Inflammatory macrophage treated with lipopolysaccharide for 4 hours (primary cell): ENCODE data around the gene XYLT1.
A peak's percentile ranks its signal among the peaks of the same experiment; 100 is the strongest.

Source experiments
- DNase-seq: peaks from one replicate; pipeline ENCODE4 v3.0.0-alpha.2; 2020

The XYLT1 gene

DNA sequence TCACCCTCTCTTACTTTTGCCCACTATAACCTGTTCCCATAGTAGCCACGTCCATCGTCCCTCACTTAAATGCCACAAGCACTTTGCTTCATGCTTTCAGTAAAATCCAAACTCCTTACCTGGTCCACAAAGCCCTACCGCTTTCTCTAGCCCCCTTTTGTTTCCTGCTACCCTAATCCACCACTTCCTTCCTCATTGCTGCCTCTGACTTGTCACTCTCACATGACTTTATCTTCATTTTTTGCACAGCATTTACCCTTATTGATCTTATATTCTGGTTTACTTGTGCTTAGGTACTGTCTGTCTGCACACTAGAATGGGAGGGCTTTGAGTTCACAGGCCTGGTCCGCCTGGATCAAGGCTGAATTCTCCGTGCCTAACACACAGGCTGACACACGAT lies 340.0 kb downstream of the XYLT1 start:
- DNase-seq, result no peak

DNA sequence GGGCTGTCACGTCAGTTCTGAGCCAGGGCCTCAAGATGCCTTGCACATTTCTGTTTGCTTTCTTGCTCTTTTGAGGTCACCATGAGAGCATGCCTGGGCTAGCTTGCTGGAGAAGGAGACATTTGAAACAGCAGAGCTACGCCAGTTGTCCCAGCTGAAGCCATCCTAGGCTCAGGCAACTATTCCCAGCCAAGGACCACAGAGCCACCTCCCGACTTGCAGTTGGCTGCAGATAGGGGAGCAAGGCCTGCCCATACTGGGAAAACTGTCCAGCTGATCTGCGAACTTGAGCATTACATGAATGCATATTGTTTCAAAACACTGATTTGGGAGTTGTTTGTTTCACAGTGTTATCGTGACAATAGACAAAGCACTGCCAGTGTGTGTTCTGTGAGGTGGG lies 340.8 kb downstream of the XYLT1 start:
- no peak for DNase-seq

DNA sequence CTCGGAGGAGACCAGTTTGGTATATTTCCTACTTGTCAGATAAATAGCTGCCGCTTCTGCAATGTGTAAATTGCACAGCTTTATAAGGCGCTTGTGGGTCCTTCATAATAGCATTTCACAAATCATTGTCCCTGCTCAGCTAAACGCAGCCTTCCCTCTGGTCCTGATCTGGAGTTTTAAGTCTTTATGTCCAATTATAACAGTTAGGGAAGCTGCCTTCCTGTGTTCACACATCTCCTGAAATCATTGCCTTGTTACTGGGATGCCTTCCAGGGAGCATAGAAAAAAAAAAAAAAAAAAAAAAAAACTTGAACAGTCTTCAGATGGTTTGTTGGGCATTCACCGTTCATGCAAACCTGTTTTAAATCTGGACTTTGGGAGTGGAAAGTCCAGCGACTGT lies 342.0 kb downstream of the XYLT1 start:
- no peak for DNase-seq

DNA sequence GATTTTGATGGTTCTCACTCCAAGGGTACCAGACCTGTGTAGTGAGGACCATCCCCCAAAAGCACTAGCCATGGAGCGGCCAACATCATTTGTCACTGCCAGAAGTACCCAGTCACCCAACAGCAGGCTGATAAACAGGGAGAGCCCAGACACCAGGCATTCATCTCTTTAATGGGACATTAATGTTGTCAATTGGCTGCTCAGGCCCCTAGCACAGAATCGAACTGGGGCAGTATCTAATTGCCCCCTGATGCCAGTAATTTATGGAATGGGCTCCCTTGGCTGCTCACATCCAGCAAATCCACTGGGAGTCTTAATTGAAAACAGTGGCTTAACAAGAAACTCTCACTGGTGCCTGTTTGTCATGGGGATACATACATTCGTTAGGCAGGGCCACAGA lies 344.6 kb downstream of the XYLT1 start:
- DNase-seq, result no peak

DNA sequence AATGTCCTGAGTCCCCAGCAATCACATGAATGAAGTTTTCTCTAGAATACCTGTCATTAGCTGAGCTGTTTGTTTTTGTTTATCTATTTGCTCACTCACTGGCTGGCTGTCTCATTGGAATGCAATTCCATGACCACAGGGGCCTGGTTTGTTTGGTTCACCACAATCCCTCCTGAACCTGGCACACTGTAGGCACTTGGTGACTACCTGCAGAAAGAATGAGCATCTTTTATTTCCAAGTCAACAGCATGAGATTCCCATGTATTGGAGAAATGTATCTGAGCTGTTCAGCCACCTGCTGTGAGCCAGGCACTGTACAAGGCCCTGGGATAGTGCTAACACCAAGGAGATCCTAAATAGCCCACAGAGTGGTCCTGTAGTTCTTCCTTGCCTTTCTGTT lies 345.1 kb downstream of the XYLT1 start:
- no peak for DNase-seq

DNA sequence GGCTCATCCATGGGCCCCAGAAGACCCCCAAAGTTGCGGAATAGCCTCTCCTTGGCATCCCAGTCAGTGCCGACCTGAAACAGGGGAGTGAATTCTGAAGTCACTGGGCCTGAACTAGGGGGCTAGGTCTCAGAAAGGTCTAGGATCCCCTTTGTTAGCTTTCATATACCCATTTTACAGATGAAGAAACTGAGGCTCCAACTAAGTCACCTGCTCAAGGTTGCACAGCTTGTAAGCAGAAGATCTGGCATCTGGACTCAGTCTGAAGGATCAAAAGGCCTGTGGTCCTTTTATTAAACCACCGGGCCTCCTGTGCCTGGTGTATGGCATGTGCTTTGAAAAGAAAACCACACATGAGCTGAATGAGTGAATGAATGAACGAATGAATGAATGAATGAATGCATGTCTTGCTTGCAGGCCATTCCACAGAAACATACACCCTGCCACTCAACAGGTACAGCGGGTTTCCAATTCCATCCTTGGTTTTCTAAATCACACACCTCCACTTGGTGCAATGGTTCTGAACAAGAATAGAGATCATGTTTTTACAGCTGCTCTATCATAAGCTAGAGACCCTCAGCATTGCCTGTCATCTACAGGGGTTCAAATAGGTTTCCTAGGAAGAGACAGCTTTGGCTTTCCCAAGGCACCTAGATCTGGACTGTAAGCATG lies 352.7 kb downstream of the XYLT1 start:
- DNase-seq, result no peak

DNA sequence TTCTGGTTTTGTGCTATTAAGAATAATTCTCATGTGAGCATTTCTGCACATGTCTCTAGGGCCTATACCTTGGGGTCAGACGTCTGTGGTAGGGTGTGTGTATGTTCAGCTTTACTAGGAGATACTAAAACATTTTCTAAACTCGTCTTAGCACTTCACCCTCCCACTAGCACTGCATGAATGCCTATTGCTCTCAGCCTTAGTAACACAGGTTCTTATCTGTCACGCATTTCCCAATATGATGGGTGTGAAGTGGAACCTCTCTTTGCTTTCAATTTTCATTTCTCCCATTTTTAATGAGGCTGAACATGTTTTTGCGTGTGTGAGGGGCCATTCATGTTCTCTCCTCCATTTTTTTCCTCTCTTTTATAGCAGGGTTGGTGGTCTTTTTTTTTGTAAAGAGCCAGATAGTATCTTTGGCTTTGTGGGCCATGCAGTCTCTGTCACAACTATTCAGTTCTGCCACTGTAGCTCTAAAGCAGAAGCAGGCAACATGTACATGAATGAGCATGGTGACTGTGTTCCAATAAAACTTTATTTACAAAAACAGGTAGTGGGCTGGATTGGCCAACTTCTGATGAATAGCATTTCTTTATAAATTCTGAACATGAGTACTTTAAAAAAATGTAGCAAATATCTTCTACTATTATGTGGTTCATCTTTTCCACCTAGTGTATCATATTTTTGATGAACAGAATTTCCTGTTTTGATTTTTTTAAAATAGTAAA lies 354.0 kb downstream of the XYLT1 start:
- peak; percentile 2 for DNase-seq

DNA sequence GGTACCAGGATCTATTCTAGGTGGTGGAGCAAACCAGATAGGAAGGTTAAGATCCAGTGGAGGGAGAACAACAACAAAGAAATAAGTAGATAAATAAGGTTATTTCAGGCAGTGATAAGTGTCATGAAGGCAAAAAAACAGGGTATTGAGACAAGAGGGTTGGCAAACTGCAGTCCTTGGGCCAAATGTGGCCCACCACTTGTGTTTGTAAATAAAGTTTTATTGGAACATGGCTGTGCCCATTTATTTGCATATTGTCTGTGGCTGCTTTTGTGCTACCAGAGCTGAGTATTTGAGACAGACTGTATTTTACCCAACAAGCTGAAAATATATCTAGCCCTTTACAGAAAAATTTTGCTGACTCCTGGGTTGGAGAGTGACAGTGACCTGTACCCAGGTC lies 361.3 kb downstream of the XYLT1 start:
- DNase-seq, result no peak

DNA sequence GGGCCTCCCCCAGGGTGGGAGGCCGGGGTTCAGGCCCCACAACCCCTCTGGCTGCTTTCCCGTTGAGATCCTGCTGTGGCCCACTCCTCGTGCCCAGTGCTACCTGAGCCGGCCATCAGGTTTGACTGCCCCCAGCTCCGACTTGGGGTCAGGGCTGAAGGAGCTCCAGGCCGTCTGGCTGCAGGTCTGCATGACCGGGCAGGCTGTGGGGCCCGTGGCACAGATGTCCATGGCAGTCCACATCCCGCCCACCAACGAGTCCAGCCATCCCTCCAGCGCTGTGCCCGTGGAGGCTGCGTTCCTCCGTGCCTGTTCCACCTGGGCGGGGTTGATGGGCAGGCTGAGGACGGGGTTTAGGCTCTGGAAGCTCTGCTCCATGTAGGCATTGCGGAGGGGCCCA lies 362.2 kb downstream of the XYLT1 start:
- no peak for DNase-seq

DNA sequence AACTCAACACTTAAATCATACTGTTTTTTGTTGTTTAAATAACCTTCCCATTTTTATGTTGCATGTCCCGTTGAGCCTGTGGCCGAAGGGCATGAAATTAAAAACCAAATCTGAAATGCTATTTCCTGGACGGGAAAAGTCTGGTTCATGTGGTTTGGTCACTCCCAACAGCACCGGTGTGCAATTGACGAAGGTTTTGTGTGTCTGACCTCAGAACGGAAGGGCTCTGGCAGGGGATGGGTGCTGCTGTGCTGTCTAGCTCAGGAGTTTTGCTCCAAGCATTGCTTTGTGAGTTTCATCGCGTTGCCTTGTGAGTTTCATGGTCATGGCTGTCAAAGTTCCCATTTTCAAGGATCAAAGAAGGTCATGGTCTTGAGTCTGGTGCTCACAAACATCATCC lies 363.3 kb downstream of the XYLT1 start:
- no peak for DNase-seq

DNA sequence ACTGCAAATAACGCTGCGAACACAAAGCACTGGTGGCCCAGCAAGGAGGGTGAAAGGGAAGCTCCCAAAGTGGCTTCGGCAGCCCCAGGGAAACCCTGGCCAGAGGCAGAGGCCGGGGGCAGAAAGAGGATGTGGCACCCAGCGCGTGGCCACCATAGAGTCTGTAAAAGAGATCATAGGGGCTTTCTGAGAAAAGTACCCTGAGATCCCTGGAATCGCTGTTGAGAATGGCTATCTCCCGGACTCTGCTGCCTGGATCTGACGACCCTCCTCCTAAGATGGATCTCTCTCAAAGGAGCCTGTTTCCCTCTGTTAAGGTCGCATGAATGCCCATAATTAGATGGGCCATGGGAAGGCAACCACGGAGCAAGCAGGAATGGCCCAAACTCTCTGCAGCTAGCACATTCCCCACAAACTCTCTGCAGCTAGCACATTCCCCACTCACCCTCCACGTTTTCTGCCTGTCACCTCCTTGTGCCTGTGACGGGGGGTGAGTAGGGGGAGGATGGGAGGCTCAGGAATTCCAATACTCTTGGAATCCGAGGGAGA lies 364.4 kb downstream of the XYLT1 start:
- peak; percentile 14 for DNase-seq

DNA sequence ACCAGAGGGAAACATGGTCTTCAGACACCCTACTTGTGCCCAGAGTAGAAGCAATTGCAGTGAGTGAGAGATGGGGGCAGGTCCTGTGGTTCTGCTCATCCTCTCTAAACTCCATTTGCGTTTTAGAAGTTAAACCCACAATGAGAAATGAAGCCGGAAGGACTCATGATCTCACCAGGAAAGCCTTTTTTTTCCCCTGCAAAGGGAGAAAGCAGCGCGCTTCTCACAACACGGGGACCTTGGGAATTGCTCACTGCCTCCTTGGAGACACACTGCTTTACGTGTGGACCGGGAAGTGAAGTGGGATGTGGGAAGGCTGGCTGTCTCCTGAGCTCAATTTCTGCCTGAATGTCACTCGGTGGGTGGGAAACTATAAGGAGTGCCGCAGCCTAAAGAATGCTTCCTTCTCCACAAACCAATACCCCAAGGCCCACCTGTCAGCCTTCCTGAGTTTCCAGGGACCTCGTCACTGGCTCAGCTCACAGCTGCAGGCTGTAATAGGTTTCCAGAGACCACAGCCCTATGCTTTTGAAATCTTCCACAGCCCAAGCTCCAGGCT lies 365.4 kb downstream of the XYLT1 start:
- no peak for DNase-seq

DNA sequence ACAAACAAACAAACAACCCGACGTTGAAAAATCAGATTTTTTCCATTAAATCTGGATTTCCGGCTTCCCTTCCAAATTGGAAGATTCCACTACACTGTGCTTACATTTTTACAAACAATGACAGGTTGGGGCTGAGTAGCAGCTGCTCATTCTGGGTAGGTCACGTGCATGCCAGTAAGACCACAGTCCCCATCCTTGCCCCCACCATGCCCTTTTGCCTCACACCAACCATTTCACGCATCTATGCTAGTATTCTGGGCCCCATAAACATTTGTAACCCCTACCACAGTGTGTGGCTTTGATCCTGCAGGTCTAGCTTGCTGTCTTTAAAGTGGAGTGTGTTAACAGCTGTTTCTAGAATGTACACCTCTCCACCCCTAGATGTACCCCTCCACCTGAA lies 366.1 kb downstream of the XYLT1 start:
- DNase-seq, result no peak

DNA sequence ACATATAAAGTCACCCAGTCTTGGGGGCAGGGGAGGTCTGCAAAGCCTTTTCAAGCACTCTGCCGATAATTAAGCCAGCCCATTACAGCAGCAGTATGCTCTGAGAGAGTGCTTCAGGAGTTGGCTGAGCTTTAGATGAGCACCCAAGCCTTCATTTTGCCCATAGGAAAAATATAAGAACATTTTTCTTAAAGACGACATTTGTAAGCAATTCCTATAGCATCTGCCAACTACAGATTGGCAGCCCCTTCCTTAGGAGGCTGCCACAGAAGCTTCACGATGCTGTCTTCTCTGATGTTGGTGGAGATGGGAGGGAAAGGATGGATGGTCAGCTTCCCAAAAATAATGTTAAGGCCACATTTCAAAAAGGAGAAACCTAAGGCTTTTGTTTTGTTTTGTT lies 367.5 kb downstream of the XYLT1 start:
- DNase-seq, result no peak

DNA sequence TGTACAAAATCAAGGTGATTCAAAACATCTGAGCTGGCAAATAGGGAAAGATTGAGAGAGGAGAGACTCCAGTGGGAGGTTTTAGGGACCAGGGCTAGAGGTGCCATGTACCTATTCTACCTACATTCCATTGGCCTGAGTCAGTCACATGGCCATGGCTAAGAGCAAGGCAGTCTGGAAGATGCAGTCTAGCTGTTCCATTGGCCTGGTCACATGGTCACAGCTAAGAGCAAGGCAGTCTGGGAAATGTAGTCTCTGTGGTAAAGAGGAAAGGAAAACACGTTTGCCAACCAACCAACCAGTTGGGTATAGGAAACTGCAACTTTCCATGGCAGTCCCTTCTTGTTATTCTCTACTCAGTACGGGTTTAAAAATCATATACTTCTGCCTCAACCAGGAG lies 369.1 kb downstream of the XYLT1 start:
- no peak for DNase-seq

DNA sequence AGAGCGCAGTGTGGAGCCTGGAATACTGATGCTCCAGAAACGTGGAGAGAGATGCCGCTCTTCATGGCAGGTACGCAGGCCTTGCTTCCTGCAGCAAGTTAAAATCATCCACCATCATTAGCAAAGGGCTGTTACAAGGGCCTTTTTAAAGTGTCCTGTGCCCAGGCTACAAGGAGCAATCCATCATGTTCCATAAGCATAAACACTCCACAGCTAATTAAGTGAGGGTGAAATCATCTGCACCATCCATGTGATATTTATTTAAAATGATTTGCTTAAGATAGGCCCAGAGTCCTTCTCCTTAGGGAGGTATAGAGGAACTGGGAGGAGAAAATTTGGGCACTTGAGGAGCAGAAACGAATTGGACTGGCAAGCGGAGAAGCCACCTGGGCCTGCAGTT lies 372.1 kb downstream of the XYLT1 start:
- no peak for DNase-seq

DNA sequence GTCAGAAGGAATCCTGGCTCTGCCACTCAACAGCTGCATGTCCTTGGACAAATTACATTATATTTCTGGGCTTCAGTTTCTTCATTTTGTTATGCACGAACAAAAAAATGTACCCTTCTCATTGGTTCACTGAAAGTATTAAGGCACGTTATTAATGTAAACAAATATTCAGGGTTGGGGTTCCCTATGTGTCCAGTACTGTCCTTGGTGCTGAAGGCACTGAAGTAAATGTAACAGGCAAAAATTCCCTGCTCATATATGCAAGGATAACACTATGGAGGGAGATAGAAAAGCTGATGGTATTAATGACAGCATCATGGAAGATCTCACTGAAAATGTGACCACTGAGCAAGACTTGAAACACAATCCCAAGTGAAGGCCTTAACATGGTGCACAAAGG lies 386.6 kb downstream of the XYLT1 start:
- no peak for DNase-seq

DNA sequence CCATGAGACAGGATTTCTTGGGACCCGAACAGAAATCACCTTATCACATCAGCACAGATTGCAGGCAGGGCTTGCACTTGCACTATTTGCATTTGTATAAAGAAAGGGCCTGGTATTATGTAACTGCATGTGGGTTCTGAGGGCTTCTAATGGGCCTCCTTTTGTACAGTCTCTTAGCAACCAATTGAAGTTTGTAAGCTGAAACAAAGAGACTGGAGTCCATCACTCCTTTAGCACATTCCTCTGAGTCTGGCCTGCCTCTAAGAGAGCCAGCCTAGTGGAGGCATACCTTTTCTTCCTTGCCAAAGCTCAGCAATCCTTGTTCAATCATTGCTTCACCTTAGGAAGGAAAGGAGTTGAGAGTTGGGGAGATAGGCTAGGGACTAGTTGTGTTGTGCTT lies 387.1 kb downstream of the XYLT1 start:
- DNase-seq, result no peak

DNA sequence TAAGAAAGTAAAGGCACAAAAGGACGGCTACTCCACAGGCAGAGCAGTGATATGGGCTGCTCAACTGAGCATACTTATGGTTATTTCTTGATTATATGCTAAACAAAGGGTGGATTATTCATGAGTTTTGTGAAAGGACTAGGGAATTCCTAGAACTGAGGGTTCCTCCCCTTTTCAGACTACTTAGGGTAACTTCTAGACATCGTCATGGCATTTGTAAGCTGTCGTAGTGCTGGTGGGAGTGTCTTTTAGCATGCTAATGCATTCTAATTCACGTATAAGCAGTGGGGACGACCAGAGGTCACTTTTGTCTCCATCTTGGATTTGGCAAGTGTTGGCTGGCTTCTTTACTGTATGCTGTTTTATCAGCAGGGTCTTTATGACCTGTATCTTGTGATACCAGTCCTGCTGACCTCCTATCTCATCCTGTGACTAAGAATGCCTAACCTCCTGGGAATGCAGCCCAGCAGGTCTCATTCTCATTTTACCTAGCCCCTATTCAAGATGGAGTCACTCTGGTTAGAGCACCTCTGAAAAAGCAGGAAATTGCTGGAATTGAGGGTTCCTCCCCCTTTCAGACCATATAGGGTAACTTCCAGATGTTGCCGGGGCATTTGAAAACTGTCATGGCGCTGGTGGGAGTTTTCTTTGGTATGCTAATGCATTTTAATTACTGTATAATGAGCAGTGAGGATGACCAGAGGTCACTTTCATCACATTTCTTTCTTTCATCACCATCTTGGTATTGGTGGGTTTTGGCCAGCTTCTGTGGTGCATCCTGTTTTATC lies 388.5 kb downstream of the XYLT1 start:
- no peak for DNase-seq

DNA sequence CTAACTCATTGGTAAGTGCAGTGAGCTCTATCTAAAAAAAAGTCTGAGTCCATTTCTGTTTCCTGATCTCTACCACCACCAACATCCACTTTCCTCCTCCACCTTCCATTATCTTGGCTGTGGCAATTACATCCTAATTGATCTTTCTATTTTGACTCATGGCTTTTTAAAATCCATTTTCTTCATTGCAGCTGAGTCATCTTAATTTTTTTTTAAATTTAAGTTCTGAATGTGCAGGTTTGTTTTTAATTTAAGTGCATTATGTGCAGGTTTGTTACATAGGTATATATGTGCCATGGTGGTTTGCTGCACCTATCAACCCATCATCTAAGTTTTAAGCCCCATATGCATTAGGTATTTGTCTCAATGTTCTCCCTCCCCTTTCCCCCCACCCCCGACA lies 390.7 kb downstream of the XYLT1 start:
- no peak for DNase-seq

DNA sequence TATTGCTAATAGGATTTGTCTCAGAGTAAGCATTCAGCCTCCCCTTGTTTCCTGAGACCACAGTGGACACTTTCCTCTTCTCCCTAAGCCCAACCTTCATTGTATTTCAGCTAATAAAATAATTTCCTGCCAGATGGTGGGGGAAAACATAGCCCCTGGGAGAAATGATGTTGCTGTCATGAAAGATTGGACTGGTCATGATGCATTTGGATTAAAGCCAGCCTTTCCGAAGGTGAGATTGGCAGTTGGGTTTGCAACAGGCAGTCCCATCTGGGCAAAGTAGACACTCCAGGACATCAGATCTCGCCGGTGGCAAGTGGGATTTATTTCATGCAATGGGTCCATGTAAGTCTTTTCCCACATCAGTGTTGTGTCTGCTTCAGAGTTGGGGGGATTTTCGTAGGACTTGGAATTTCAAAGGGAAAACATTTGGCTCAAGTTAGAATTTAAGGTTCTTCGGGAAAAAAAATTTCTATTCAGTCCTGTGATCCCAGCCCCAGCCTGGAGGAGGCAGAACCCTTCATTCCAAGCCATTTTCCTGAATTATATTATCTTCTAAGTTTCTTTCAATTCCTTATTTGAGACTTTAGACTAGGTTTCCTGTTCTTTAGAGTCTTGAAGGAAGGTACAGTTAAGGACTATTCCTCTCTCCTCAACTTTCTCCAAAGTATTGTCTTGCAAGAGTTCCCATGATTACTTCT lies 391.7 kb downstream of the XYLT1 start:
- no peak for DNase-seq

DNA sequence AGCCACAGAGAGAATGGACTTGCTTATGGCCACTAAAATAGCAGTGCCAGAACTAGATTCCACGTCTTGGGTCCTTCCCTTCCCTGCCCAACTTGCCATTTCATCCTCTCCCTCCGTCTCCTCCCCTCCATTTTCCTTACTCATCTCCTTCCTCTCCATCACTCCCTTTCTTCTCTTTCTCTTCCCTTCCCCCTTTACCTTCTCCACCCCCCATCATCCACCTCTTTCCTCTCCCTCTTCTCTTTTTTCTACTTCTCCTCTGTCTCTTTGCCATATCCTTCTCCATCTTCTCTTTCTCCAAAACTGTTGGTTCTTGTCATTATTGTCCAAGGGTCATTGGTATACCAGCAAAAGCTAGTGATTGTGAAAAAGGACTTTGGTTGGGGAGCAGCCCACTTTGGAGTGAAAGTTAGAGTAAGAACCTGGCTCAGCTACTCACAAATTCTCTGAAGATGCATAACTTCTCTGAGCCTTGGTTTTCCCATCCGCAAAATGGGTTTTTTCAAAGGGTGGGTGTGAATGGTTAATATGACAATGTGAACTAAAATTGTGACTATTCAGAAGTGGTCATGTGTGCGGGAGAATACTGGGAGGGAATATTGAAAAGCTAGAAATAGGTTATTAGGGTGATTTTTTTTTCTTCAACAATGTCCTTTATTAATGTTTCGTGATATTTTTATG lies 393.8 kb downstream of the XYLT1 start:
- DNase-seq, result no peak
